Breast epithelium (tissue), 4 donors: ENCODE data around the gene MPP2. TPM values are rescaled to one million over a fixed set of nuclear protein-coding genes. Genes with fewer than 3 reads are reported as not detected.

Source experiments
- DNase-seq, 2 donors: peaks; one replicate each; pipeline ENCODE4 v3.0.0-alpha.2; 2019; ENCODE audit warnings: low spot score in 2 of 2
- H3K27ac ChIP-seq, 2 donors: fragments of 200-600 bp; sonication (generic) in 1 of 2; one replicate each; pipeline ENCODE4 v1.5.1; 2016 to 2019; ENCODE audit warnings: mild to moderate bottlenecking in 1 of 2
- H3K27me3 ChIP-seq, 2 donors: fragments of 200-600 bp; sonication (generic) in 1 of 2; one replicate each; pipeline versions ENCODE4 v1.5.1 to v1.6.0; 2017 to 2019; ENCODE audit warnings: control low read depth in 1 of 2, mild to moderate bottlenecking in 1 of 2
- H3K36me3 ChIP-seq: fragments of 200-600 bp; one replicate; pipeline ENCODE4 v1.5.1; 2019
- H3K4me1 ChIP-seq, 2 donors: fragments of 200-600 bp; sonication (generic); one replicate each; pipeline ENCODE4 v1.5.1; 2016 to 2019; ENCODE audit warnings: control low read depth in 1 of 2
- H3K4me3 ChIP-seq, 3 donors: fragments of 200-600 bp; sonication (generic); 1 replicate in 2 of 3; 2 replicates in 1 of 3; pipeline ENCODE4 v1.5.1; 2016 to 2019; ENCODE audit warnings: mild to moderate bottlenecking in 3 of 3, moderate library complexity in 2 of 3
- H3K9me3 ChIP-seq, 2 donors: fragments of 200-600 bp; sonication (generic) in 1 of 2; one replicate each; pipeline ENCODE4 v1.5.1; 2016 to 2019; ENCODE audit warnings: control low read depth in 1 of 2
- POLR2A ChIP-seq: fragments of 450-650 bp; IDR thresholded peaks from one replicate; pipeline ENCODE4 v1.6.1; 2016; ENCODE audit warnings: antibody characterized with exemption, mild to moderate bottlenecking, moderate library complexity
- POLR2AphosphoS5 ChIP-seq, 3 donors: sonication (generic); formaldehyde crosslinking; IDR thresholded peaks; one replicate each; pipeline ENCODE4 v1.6.1; 2017; ENCODE audit warnings: antibody characterized with exemption in 3 of 3
- intact Hi-C: fragments of 100-400 bp; cut with DNase I; formaldehyde crosslinking; loops from one replicate; pipeline ENCODE4 v1.15.1; 2023; ENCODE audit warnings: low total_unique reads
- total RNA-seq, 3 donors: library from RNA; depleted of rRNA; stranded (reverse); fragments of >200 nt; gene quantifications; one replicate each; pipeline ENCODE4 v1.1.0, GENCODE V29; 2016
- TF ChIP-seq, protein P1 (sequence below), 3 donors: fragments of 450-650 bp; IDR thresholded peaks; one replicate each; pipeline ENCODE4 v1.5.1; 2016 to 2017; ENCODE audit warnings: antibody characterized with exemption in 3 of 3, mild to moderate bottlenecking in 3 of 3, moderate library complexity in 3 of 3

The MPP2 gene
- total RNA-seq, 3 donors from 2014 or later, result 2.6 to 7.9 (median 3.9) TPM

- Histone ChIP-seq H3K27ac (no peak overlapping the region), H3K27me3 (no peaks in the 10 kb centered on the region), H3K9me3 (no peaks in the 10 kb centered on the region), H3K36me3 (no peaks in the 10 kb centered on the region), H3K4me1 (no peaks in the 10 kb centered on the region), H3K4me3 (no peak overlapping the region)
- intact Hi-C loops, result no loop called here
- DNase-seq, result no peak
- TF ChIP-seq, protein P1, sequence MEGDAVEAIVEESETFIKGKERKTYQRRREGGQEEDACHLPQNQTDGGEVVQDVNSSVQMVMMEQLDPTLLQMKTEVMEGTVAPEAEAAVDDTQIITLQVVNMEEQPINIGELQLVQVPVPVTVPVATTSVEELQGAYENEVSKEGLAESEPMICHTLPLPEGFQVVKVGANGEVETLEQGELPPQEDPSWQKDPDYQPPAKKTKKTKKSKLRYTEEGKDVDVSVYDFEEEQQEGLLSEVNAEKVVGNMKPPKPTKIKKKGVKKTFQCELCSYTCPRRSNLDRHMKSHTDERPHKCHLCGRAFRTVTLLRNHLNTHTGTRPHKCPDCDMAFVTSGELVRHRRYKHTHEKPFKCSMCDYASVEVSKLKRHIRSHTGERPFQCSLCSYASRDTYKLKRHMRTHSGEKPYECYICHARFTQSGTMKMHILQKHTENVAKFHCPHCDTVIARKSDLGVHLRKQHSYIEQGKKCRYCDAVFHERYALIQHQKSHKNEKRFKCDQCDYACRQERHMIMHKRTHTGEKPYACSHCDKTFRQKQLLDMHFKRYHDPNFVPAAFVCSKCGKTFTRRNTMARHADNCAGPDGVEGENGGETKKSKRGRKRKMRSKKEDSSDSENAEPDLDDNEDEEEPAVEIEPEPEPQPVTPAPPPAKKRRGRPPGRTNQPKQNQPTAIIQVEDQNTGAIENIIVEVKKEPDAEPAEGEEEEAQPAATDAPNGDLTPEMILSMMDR (IDR thresholded peaks at IDR 0.05), result no peak
- TF ChIP-seq POLR2AphosphoS5 (IDR thresholded peaks at IDR 0.05) (no peak), POLR2A (no peak)
Observed at GRCh38 chr17:43916385-43916784, 9.0 kb upstream of the MPP2 start.

- intact Hi-C loops, result no loop called here
- no peaks in the 10 kb centered on the region for H3K36me3 ChIP-seq
- no peaks in the 10 kb centered on the region for H3K9me3 ChIP-seq
- no peaks in the 10 kb centered on the region for H3K27me3 ChIP-seq
- no peak for DNase-seq
- H3K27ac ChIP-seq, result no peak overlapping the region
- no peak overlapping the region for H3K4me3 ChIP-seq
- no peaks in the 10 kb centered on the region for H3K4me1 ChIP-seq
- TF ChIP-seq, protein P1 (IDR thresholded peaks at IDR 0.05), result no peak
- TF ChIP-seq POLR2A, result no peak
Observed at GRCh38 chr17:43915559-43915958, 8.2 kb upstream of the MPP2 start.

GRCh38 chr17:43914451-43914850 lies 7.1 kb upstream of the MPP2 start:
- Histone ChIP-seq H3K36me3 (no peaks in the 10 kb centered on the region), H3K4me1 (no peaks in the 10 kb centered on the region), H3K27me3 (no peaks in the 10 kb centered on the region), H3K9me3 (no peaks in the 10 kb centered on the region), H3K4me3 (no peak overlapping the region), H3K27ac (no peak overlapping the region)
- intact Hi-C loops, result no loop called here
- no peak for DNase-seq
- TF ChIP-seq POLR2A, result no peak
- no peak for TF ChIP-seq POLR2AphosphoS5 (IDR thresholded peaks at IDR 0.05)
- TF ChIP-seq, protein P1 (IDR thresholded peaks at IDR 0.05), result no peak

DNA sequence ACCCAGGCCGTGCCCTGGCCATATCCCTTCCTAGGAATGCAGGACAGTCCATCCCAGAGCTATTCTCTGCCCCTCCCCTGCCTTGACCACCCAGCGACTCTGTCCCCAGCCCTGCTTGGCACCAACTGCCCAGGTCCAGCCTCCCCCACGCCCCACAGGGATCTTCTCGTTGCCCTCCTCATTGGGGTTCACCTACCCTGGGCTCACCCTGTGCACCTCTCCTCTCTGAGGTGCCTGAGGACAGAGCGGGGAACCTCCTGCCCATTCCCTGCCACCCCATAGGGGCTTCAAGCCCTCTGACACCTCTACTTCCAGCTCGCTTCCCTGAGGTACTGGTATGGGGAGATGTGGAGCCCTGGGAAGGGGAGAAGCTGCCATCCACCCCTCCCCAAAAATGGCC lies 6.2 kb upstream of the MPP2 start:
- Histone ChIP-seq H3K9me3 (no peaks in the 10 kb centered on the region), H3K4me1 (no peaks in the 10 kb centered on the region), H3K36me3 (no peaks in the 10 kb centered on the region), H3K27ac (no peak overlapping the region), H3K4me3 (no peak overlapping the region), H3K27me3 (no peaks in the 10 kb centered on the region)
- no peak for DNase-seq
- TF ChIP-seq, protein P1 (IDR thresholded peaks at IDR 0.05), result no peak
- no peak for TF ChIP-seq POLR2A
- TF ChIP-seq POLR2AphosphoS5 (IDR thresholded peaks at IDR 0.05), result no peak
- intact Hi-C loops, result no loop called here

GRCh38 chr17:43912635-43913304 lies 5.4 kb upstream of the MPP2 start:
- peaks cover 0 to under 1% of the 10 kb centered on the region in 2 donors for H3K4me1 ChIP-seq
- TF ChIP-seq POLR2AphosphoS5 (IDR thresholded peaks at IDR 0.05), result no peak
- no peak for TF ChIP-seq POLR2A
- TF ChIP-seq, protein P1 (IDR thresholded peaks at IDR 0.05), result no peak
- no peaks in the 10 kb centered on the region for H3K27me3 ChIP-seq
- intact Hi-C loops, result no loop called here
- H3K9me3 ChIP-seq, result no peaks in the 10 kb centered on the region
- no peak for DNase-seq
- H3K36me3 ChIP-seq, result no peaks in the 10 kb centered on the region
- H3K4me3 ChIP-seq, result no peak overlapping the region
- no peak overlapping the region for H3K27ac ChIP-seq
